Measurements from ENCODE around the gene ATP4A. TPM values are rescaled to one million over a fixed set of nuclear protein-coding genes. Genes with fewer than 3 reads are reported as not detected.
A peak's percentile ranks its signal among the peaks of the same experiment; 100 is the strongest.

Gene ATP4A
- total RNA-seq, 2 experiments from 2014 or later = not detected

GRCh38 chr19:35519291-35519690 is 44.2 kb downstream of the ATP4A start:
- Mint-ChIP-seq H3K9me3 (no peaks in the 10 kb centered on the region), H3K4me1 (no peaks in the 10 kb centered on the region), H3K27ac (no peak overlapping the region), H3K27me3 (no peaks in the 10 kb centered on the region), H3K4me3 (no peak overlapping the region), H3K36me3 (no peaks in the 10 kb centered on the region)
- POLR2A ChIA-PET = no interaction called here
- DNase-seq (no peak), ATAC-seq (ENCODE audit: low read depth) (no peak)

GRCh38 chr19:35518313-35518712 is 45.1 kb downstream of the ATP4A start:
- Mint-ChIP-seq H3K4me3 (no peak overlapping the region), H3K4me1 (no peaks in the 10 kb centered on the region), H3K36me3 (no peaks in the 10 kb centered on the region), H3K9me3 (no peaks in the 10 kb centered on the region), H3K27me3 (no peaks in the 10 kb centered on the region), H3K27ac (no peak overlapping the region)
- no peak for DNase-seq
- POLR2A ChIA-PET = no interaction called here
- ATAC-seq (ENCODE audit: low read depth) = no peak

- Mint-ChIP-seq H3K4me3 (no peak overlapping the region), H3K4me1 (no peaks in the 10 kb centered on the region), H3K27ac (no peak overlapping the region), H3K9me3 (no peaks in the 10 kb centered on the region), H3K27me3 (peaks cover 8% of the 10 kb centered on the region), H3K36me3 (no peaks in the 10 kb centered on the region)
- POLR2A ChIA-PET = no interaction called here
- DNase-seq (no peak), ATAC-seq (ENCODE audit: low read depth) (no peak)
These were observed 46.1 kb downstream of the ATP4A start for GRCh38 chr19:35517342-35517741.

GRCh38 chr19:35516310-35516709 is 47.1 kb downstream of the ATP4A start:
- no peaks in the 10 kb centered on the region for H3K36me3 Mint-ChIP-seq
- H3K27ac Mint-ChIP-seq = no peak overlapping the region
- peaks cover 10% of the 10 kb centered on the region for H3K27me3 Mint-ChIP-seq
- POLR2A ChIA-PET = no interaction called here
- H3K9me3 Mint-ChIP-seq = no peaks in the 10 kb centered on the region
- no peak overlapping the region for H3K4me3 Mint-ChIP-seq
- no peaks in the 10 kb centered on the region for H3K4me1 Mint-ChIP-seq
- DNase-seq = no peak
- no peak for ATAC-seq (ENCODE audit: low read depth)

- no peak for ATAC-seq (ENCODE audit: low read depth)
- Mint-ChIP-seq H3K27ac (no peak overlapping the region), H3K4me1 (peaks cover 5% of the 10 kb centered on the region), H3K36me3 (no peaks in the 10 kb centered on the region), H3K9me3 (no peaks in the 10 kb centered on the region), H3K4me3 (no peak overlapping the region), H3K27me3 (peaks cover 26% of the 10 kb centered on the region)
- no peak for DNase-seq
- POLR2A ChIA-PET = no interaction called here
These were observed 49.1 kb downstream of the ATP4A start for GRCh38 chr19:35514282-35514809.

GRCh38 chr19:35513628-35514281 is 49.7 kb downstream of the ATP4A start, which contains the start of gene DMKN:
DMKN (minus strand) TSS chr19:35513649; CDS start chr19:35513475, 174 bp downstream.
- no peak for DNase-seq
- H3K36me3 Mint-ChIP-seq = no peaks in the 10 kb centered on the region
- no peaks in the 10 kb centered on the region for H3K9me3 Mint-ChIP-seq
- peaks cover 7% of the 10 kb centered on the region for H3K4me1 Mint-ChIP-seq
- peak; percentile 7 for ATAC-seq (ENCODE audit: low read depth)
- no peak within 1 kb of the TSS for H3K27ac Mint-ChIP-seq
- POLR2A ChIA-PET = no interaction called here
- peaks cover 32% of the 10 kb centered on the region for H3K27me3 Mint-ChIP-seq
- H3K4me3 Mint-ChIP-seq = no peak within 1 kb of the TSS

GRCh38 chr19:35512831-35513627 is 50.4 kb downstream of the ATP4A start:
- DNase-seq (no peak), ATAC-seq (ENCODE audit: low read depth) (no peak)
- Mint-ChIP-seq H3K27me3 (peaks cover 39% of the 10 kb centered on the region), H3K27ac (no peak overlapping the region), H3K9me3 (no peaks in the 10 kb centered on the region), H3K36me3 (no peaks in the 10 kb centered on the region), H3K4me3 (no peak overlapping the region), H3K4me1 (peaks cover 7% of the 10 kb centered on the region)
- POLR2A ChIA-PET = no interaction called here

- peaks cover 49% of the 10 kb centered on the region for H3K27me3 Mint-ChIP-seq
These were observed 52.1 kb downstream of the ATP4A start for GRCh38 chr19:35511337-35511736.

GRCh38 chr19:35510626-35510964 is 52.9 kb downstream of the ATP4A start:
- POLR2A ChIA-PET = no interaction called here
- H3K36me3 Mint-ChIP-seq = no peaks in the 10 kb centered on the region
- H3K4me3 Mint-ChIP-seq = peak overlapping the region; percentile 52
- no peaks in the 10 kb centered on the region for H3K9me3 Mint-ChIP-seq
- peaks cover 7% of the 10 kb centered on the region for H3K4me1 Mint-ChIP-seq
- ATAC-seq (ENCODE audit: low read depth) = no peak
- no peak overlapping the region for H3K27ac Mint-ChIP-seq
- peaks cover 51% of the 10 kb centered on the region for H3K27me3 Mint-ChIP-seq
- no peak for DNase-seq

More at GRCh38 chr19:35511337-35511736, 52.1 kb downstream of the ATP4A start:
- H3K4me1 Mint-ChIP-seq = peaks cover 7% of the 10 kb centered on the region
- H3K36me3 Mint-ChIP-seq = no peaks in the 10 kb centered on the region
- POLR2A ChIA-PET = no interaction called here
- H3K4me3 Mint-ChIP-seq = no peak overlapping the region
- H3K9me3 Mint-ChIP-seq = no peaks in the 10 kb centered on the region
- no peak overlapping the region for H3K27ac Mint-ChIP-seq
- DNase-seq (no peak), ATAC-seq (ENCODE audit: low read depth) (no peak)

- no peak overlapping the region for H3K27ac Mint-ChIP-seq
- peaks cover 7% of the 10 kb centered on the region for H3K4me1 Mint-ChIP-seq
- peaks cover 51% of the 10 kb centered on the region for H3K27me3 Mint-ChIP-seq
- POLR2A ChIA-PET = interaction anchor here (0.6 kb wide), 1 partner anchor 521 kb away, joined by 4 read pairs; no protein-coding TSS in a partner anchor
- no peaks in the 10 kb centered on the region for H3K9me3 Mint-ChIP-seq
- no peaks in the 10 kb centered on the region for H3K36me3 Mint-ChIP-seq
- DNase-seq (peak; percentile 83), ATAC-seq (ENCODE audit: low read depth) (peak; percentile 72)
- peak overlapping the region; percentile 52 for H3K4me3 Mint-ChIP-seq
These were observed 53.4 kb downstream of the ATP4A start for GRCh38 chr19:35509861-35510625.

GRCh38 chr19:35509018-35509652 is 54.3 kb downstream of the ATP4A start:
- H3K36me3 Mint-ChIP-seq = no peaks in the 10 kb centered on the region
- H3K4me1 Mint-ChIP-seq = peaks cover 7% of the 10 kb centered on the region
- H3K27me3 Mint-ChIP-seq = peaks cover 51% of the 10 kb centered on the region
- H3K4me3 Mint-ChIP-seq = peak overlapping the region; percentile 52
- no peak overlapping the region for H3K27ac Mint-ChIP-seq
- DNase-seq = no peak
- ATAC-seq (ENCODE audit: low read depth) = peak; percentile 65
- no peaks in the 10 kb centered on the region for H3K9me3 Mint-ChIP-seq
- POLR2A ChIA-PET = interaction anchor here (0.6 kb wide), 1 partner anchor 520 kb away, joined by 4 read pairs; no protein-coding TSS in a partner anchor

GRCh38 chr19:35508129-35508528 is 55.3 kb downstream of the ATP4A start:
- POLR2A ChIA-PET = no interaction called here
- Mint-ChIP-seq H3K4me1 (peaks cover 7% of the 10 kb centered on the region), H3K9me3 (no peaks in the 10 kb centered on the region), H3K4me3 (no peak overlapping the region), H3K36me3 (no peaks in the 10 kb centered on the region), H3K27me3 (peaks cover 49% of the 10 kb centered on the region), H3K27ac (no peak overlapping the region)
- DNase-seq = no peak
- no peak for ATAC-seq (ENCODE audit: low read depth)

GRCh38 chr19:35507561-35507960 is 55.9 kb downstream of the ATP4A start:
- Mint-ChIP-seq H3K4me1 (peaks cover 7% of the 10 kb centered on the region), H3K4me3 (no peak overlapping the region), H3K36me3 (no peaks in the 10 kb centered on the region), H3K27ac (no peak overlapping the region), H3K9me3 (no peaks in the 10 kb centered on the region), H3K27me3 (peaks cover 46% of the 10 kb centered on the region)
- POLR2A ChIA-PET = no interaction called here
- ATAC-seq (ENCODE audit: low read depth) (no peak), DNase-seq (no peak)

All from activated naive CD8-positive, alpha-beta T cell treated with anti-CD3 and anti-CD28 coated beads, Interleukin-2, amount 10 ng/mL, durations not matched to agents 7 days and 5 days (primary cell).